OCI-LY7 (cell line): ENCODE data around the gene RASSF5. TPM values are rescaled to one million over a fixed set of nuclear protein-coding genes. Genes with fewer than 3 reads are reported as not detected.

Experiments used
- BruUV-seq: library from RNA; stranded (reverse); fragments of 400-500 nt; replicated peaks from 2 replicates; lab custom pipeline; 2021; lab: Mats Ljungman, UMichigan
- CTCF ChIA-PET: fragments of 300-600 bp; sonication (Branson Sonifier 250); formaldehyde crosslinking; loops from one replicate; lab custom pipeline; 2022; ENCODE audit warnings: antibody characterized with exemption; ENCODE audit not compliant: unreplicated experiment; lab: Charles Lee
- POLR2A ChIA-PET: fragments of 300-600 bp; sonication (Branson Sonifier 250); formaldehyde crosslinking; loops from one replicate; lab custom pipeline; 2022; ENCODE audit warnings: antibody characterized with exemption; lab: Charles Lee
- DNase-seq: peaks from one replicate; pipeline ENCODE4 v3.0.0-alpha.2; 2015; ENCODE audit warnings: low spot score
- H2AFZ ChIP-seq: fragments of 200-600 bp; sonication (generic), shearing (Covaris generic); 2 replicates; pipeline ENCODE4 v1.6.1; 2014; ENCODE audit warnings: mild to moderate bottlenecking, antibody characterized with exemption, low read length, moderate library complexity
- H3K27ac ChIP-seq: fragments of 200-600 bp; sonication (generic); 2 replicates; pipeline ENCODE4 v1.5.1; 2014; ENCODE audit warnings: mixed run types, low read depth, mild to moderate bottlenecking, moderate library complexity, low read length, inconsistent platforms; ENCODE audit not compliant: poor library complexity, severe bottlenecking
- H3K36me3 ChIP-seq: fragments of 200-600 bp; sonication (generic); 2 replicates; pipeline ENCODE4 v1.6.1; 2014; ENCODE audit warnings: mild to moderate bottlenecking, antibody characterized with exemption, low read length, moderate library complexity, mixed read lengths; ENCODE audit not compliant: insufficient read depth
- H3K4me1 ChIP-seq: fragments of 200-600 bp; sonication (generic); 2 replicates; pipeline ENCODE4 v1.5.1; 2014; ENCODE audit warnings: mild to moderate bottlenecking, low read length; ENCODE audit not compliant: insufficient read depth, poor library complexity, severe bottlenecking
- H3K4me2 ChIP-seq: fragments of 200-600 bp; sonication (generic); 2 replicates; pipeline ENCODE4 v1.6.1; 2014; ENCODE audit warnings: mild to moderate bottlenecking, low read length
- H3K4me3 ChIP-seq: fragments of 200-600 bp; sonication (generic); 2 replicates; pipeline ENCODE4 v1.5.1; 2014; ENCODE audit warnings: mild to moderate bottlenecking, low read depth, low read length; ENCODE audit not compliant: poor library complexity, severe bottlenecking
- H3K79me2 ChIP-seq: fragments of 200-600 bp; sonication (generic); 2 replicates; pipeline ENCODE4 v1.6.1; 2016; ENCODE audit warnings: low read depth, mild to moderate bottlenecking, low read length, moderate library complexity, mixed read lengths; ENCODE audit not compliant: insufficient read depth
- H3K9me2 ChIP-seq: fragments of 200-600 bp; sonication (generic); 2 replicates; pipeline ENCODE4 v1.6.1; 2016; ENCODE audit warnings: mild to moderate bottlenecking, low read length, mixed read lengths; ENCODE audit not compliant: insufficient read depth
- H3K9me3 ChIP-seq: fragments of 200-600 bp; sonication (generic); 2 replicates; pipeline ENCODE4 v1.6.1; 2014; ENCODE audit warnings: mild to moderate bottlenecking, mixed run types, low read length, mixed read lengths
- H4K20me1 ChIP-seq: fragments of 200-600 bp; sonication (generic); 2 replicates; pipeline ENCODE4 v1.6.1; 2014; ENCODE audit warnings: mild to moderate bottlenecking, antibody characterized with exemption, low read length, moderate library complexity, mixed read lengths; ENCODE audit not compliant: insufficient read depth
- CTCF ChIP-seq: fragments of 200-600 bp; sonication (generic); conservative IDR thresholded peaks from 2 replicates; pipeline ENCODE4 v1.5.1; 2014; ENCODE audit warnings: mild to moderate bottlenecking, antibody characterized with exemption, low read length, moderate library complexity, mixed read lengths
- EZH2phosphoT487 ChIP-seq: fragments of 200-600 bp; sonication (generic); IDR thresholded peaks from 2 replicates; pipeline ENCODE4 v1.6.1; 2018; ENCODE audit warnings: low read depth, borderline replicate concordance, mild to moderate bottlenecking, mixed run types, antibody characterized with exemption, low read length, moderate library complexity, mixed read lengths
- intact Hi-C: fragments of 100-400 bp; cut with micrococcal nuclease; formaldehyde crosslinking; loops from one replicate; pipeline ENCODE4 v1.10.0; 2022; ENCODE audit not compliant: unreplicated experiment
- total RNA-seq, 2 experiments: library from RNA; depleted of rRNA in 1 of 2; stranded (reverse); fragments of >200 nt in 1 of 2; shearing (Covaris generic) in 1 of 2; gene quantifications; 2 replicates each; pipeline ENCODE4 v1.2.3, GENCODE V29; 2014 to 2022

RASSF5 gene
- total RNA-seq, 2 experiments from 2014 or later, result 19.8 to 25.7 TPM

DNA sequence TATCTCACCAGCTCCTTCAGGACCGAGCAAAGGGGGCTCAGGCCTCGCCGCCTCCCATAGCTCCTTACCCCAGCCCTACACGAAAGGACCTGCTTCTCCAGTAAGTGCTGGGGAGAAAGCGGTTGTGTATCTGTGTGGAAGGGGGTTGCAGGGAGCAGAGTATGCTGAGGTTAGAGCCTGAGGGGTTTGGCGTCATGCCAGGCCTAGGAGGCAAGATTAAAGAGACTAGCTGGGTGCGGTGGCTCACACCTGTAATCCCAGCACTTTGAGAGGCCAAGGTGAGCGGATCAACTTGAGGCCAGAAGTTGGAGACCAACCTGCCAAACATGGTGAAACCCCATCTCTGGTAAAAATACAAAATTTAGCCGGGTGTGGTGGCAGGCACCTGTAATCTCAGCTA, 14.1 kb upstream of the RASSF5 start:
- ChIA-PET CTCF (no interaction called here), POLR2A (no interaction called here)
- no peaks in the 10 kb centered on the region for H3K79me2 ChIP-seq
- BruUV-seq, result no TSS peak
- H3K4me3 ChIP-seq, result no peak overlapping the region
- H3K27ac ChIP-seq, result no peak overlapping the region
- peaks cover 33% of the 10 kb centered on the region for H3K4me1 ChIP-seq
- H3K36me3 ChIP-seq, result peaks cover 52% of the 10 kb centered on the region
- no peaks in the 10 kb centered on the region for H3K9me3 ChIP-seq
- no peak overlapping the region for H2AFZ ChIP-seq
- no peak overlapping the region for H3K4me2 ChIP-seq
- intact Hi-C loops, result no loop called here
- no peak for DNase-seq
- H4K20me1 ChIP-seq, result 0 out of 2 replicates have a peak, but pooled peaks cover 4% of the 10 kb centered on the region
- H3K9me2 ChIP-seq, result no peaks in the 10 kb centered on the region
- TF ChIP-seq CTCF (no peak), EZH2phosphoT487 (no peak)

DNA sequence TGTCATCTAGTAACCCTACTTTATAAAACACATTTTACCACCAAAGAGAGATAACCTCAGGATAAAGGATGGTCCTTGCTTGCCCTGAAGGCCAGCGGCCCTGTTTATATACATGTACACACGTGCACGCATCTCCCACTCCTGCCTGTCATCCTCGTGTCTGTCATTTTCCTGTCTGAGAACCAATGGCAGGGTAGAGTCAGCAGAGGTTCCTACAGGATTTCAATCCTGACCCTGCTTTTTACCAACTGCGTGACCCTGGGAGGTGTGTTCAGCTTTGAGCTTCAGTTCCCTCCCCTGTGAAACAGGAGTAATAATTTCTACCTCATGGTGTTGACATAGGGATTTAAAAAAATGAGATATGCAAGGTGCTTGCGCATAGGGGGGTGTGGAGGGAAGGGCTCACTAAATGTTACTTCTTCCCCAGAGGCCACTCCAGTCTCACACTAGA, 12.3 kb upstream of the RASSF5 start:
- no peak overlapping the region for H3K4me3 ChIP-seq
- H2AFZ ChIP-seq, result no peak overlapping the region
- no peaks in the 10 kb centered on the region for H3K9me3 ChIP-seq
- H3K9me2 ChIP-seq, result no peaks in the 10 kb centered on the region
- intact Hi-C loops, result loop anchor here (5.0 kb wide), 1 partner anchor 42 kb away; no protein-coding TSS in a partner anchor
- 0 out of 2 replicates have a peak, but pooled peaks cover 4% of the 10 kb centered on the region for H4K20me1 ChIP-seq
- POLR2A ChIA-PET, result interaction anchor here (0.5 to 1.2 kb wide), 8 partner anchors 24 to 176 kb away, joined by 3 to 5 read pairs (median 3); partner anchors contain the start of gene IKBKE
- H3K27ac ChIP-seq, result no peak overlapping the region
- TF ChIP-seq CTCF (no peak), EZH2phosphoT487 (no peak)
- no TSS peak for BruUV-seq
- peaks cover 54% of the 10 kb centered on the region for H3K36me3 ChIP-seq
- peak overlapping the region; percentile 45 for H3K4me2 ChIP-seq
- peaks cover 33% of the 10 kb centered on the region for H3K4me1 ChIP-seq
- no peak for DNase-seq
- CTCF ChIA-PET, result interaction anchor here (0.9 to 1.3 kb wide), 3 partner anchors 25 to 169 kb away, joined by 3 read pairs; partner anchors contain the start of gene IKBKE
- H3K79me2 ChIP-seq, result no peaks in the 10 kb centered on the region

GRCh38 chr1:206495493-206496046, 11.8 kb upstream of the RASSF5 start:
- ChIA-PET POLR2A (interaction anchor here (0.5 to 1.2 kb wide), 8 partner anchors 11 to 192 kb away, joined by 3 to 5 read pairs (median 3); partner anchors contain the start of gene IKBKE), CTCF (interaction anchor here (0.9 to 1.3 kb wide), 3 partner anchors 25 to 168 kb away, joined by 3 read pairs; partner anchors contain the start of gene IKBKE)
- Histone ChIP-seq H3K9me2 (no peaks in the 10 kb centered on the region), H3K79me2 (no peaks in the 10 kb centered on the region), H3K4me3 (no peak overlapping the region), H3K27ac (no peak overlapping the region), H3K4me2 (peak overlapping the region; percentile 45), H3K36me3 (peaks cover 51% of the 10 kb centered on the region), H3K9me3 (no peaks in the 10 kb centered on the region), H3K4me1 (peaks cover 33% of the 10 kb centered on the region), H4K20me1 (0 out of 2 replicates have a peak, but pooled peaks cover 4% of the 10 kb centered on the region), H2AFZ (no peak overlapping the region)
- intact Hi-C loops, result loop anchor here (5.0 kb wide), 1 partner anchor 42 kb away; no protein-coding TSS in a partner anchor
- peak; percentile 23 for DNase-seq
- BruUV-seq, result no TSS peak
- TF ChIP-seq CTCF (no peak), EZH2phosphoT487 (no peak)
